Neural cell (in vitro differentiated cells): Measurements from ENCODE around the gene KRTAP10-11. TPM values are rescaled to one million over a fixed set of nuclear protein-coding genes. Genes with fewer than 3 reads are reported as not detected.
"Not testable (repeated sequence)": the region's sequence is repeated elsewhere in the genome, so short reads cannot be mapped to it uniquely, and the experiment has no call there.

Experiments
- H2AFZ ChIP-seq: fragments of 200-600, 300-800 bp; sonication (generic), shearing (Covaris generic); 2 replicates; pipeline ENCODE4 v1.6.0; 2014; ENCODE audit warnings: low read depth, mild to moderate bottlenecking, antibody characterized with exemption, low read length, moderate library complexity
- H3F3A ChIP-seq: fragments of 200-600 bp; shearing (Covaris generic); 2 replicates; pipeline ENCODE4 v1.6.1; 2016; ENCODE audit warnings: mild to moderate bottlenecking, moderate library complexity, mixed read lengths, antibody characterized with exemption, low read length; ENCODE audit not compliant: insufficient read depth, poor library complexity, severe bottlenecking
- H3K27ac ChIP-seq: fragments of 200-600, 300-800 bp; sonication (generic), shearing (Covaris generic); 2 replicates; pipeline ENCODE4 v1.5.1; 2014; ENCODE audit warnings: mild to moderate bottlenecking, low read length, moderate library complexity
- H3K27me3 ChIP-seq: fragments of 300-800, 200-600 bp; sonication (generic), shearing (Covaris generic); 2 replicates; pipeline ENCODE4 v1.6.0; 2014; ENCODE audit warnings: mild to moderate bottlenecking, low read depth, low read length, moderate library complexity; ENCODE audit not compliant: insufficient read depth
- H3K36me3 ChIP-seq: fragments of 300-800, 200-600 bp; sonication (generic), shearing (Covaris generic); 2 replicates; pipeline ENCODE4 v1.5.1; 2014; ENCODE audit warnings: mild to moderate bottlenecking, antibody characterized with exemption, low read length, moderate library complexity; ENCODE audit not compliant: insufficient read depth
- H3K4me2 ChIP-seq: fragments of 300-800, 200-600 bp; sonication (generic), shearing (Covaris generic); 2 replicates; pipeline ENCODE4 v1.6.0; 2014; ENCODE audit warnings: mild to moderate bottlenecking, low read length
- H3K4me3 ChIP-seq: fragments of 300-800, 200-600 bp; sonication (generic), shearing (Covaris generic); 2 replicates; pipeline ENCODE4 v1.5.1; 2014; ENCODE audit warnings: mild to moderate bottlenecking, low read length, moderate library complexity
- H3K79me2 ChIP-seq: fragments of 200-600 bp; shearing (Covaris generic); replicated peaks from 2 replicates; pipeline ENCODE4 v1.6.0; 2014; ENCODE audit warnings: mild to moderate bottlenecking, low read length, moderate library complexity; ENCODE audit not compliant: insufficient read depth
- H3K9ac ChIP-seq: fragments of 300-800, 200-600 bp; sonication (generic), shearing (Covaris generic); 2 replicates; pipeline ENCODE4 v1.6.1; 2016; ENCODE audit warnings: mild to moderate bottlenecking, low read length, mixed read lengths
- H3K9me2 ChIP-seq: fragments of 200-600 bp; shearing (Covaris generic); 2 replicates; pipeline ENCODE4 v1.6.1; 2016; ENCODE audit warnings: mild to moderate bottlenecking, low read length, mixed read lengths; ENCODE audit not compliant: insufficient read depth
- H3K9me3 ChIP-seq: fragments of 200-600, 300-800 bp; sonication (generic), shearing (Covaris generic); 2 replicates; pipeline ENCODE4 v1.6.1; 2016; ENCODE audit warnings: mild to moderate bottlenecking, mixed run types, low read length, moderate library complexity, mixed read lengths
- H4K20me1 ChIP-seq: fragments of 200-600 bp; shearing (Covaris generic); 2 replicates; pipeline ENCODE4 v1.6.1; 2016; ENCODE audit warnings: mild to moderate bottlenecking, mixed run types; ENCODE audit not compliant: insufficient read depth
- CTCF ChIP-seq: fragments of 450-650 bp; IDR thresholded peaks from 2 replicates; pipeline ENCODE4 v1.5.1; 2014; ENCODE audit warnings: antibody characterized with exemption, mild to moderate bottlenecking, moderate library complexity; ENCODE audit not compliant: poor library complexity, severe bottlenecking
- EP300 ChIP-seq: fragments of 450-650 bp; conservative IDR thresholded peaks from 2 replicates; pipeline ENCODE4 v1.6.1; 2014; ENCODE audit warnings: antibody characterized with exemption, mild to moderate bottlenecking, moderate library complexity; ENCODE audit not compliant: poor library complexity, severe bottlenecking
- EZH2 ChIP-seq: fragments of 200-600, 300-800 bp; shearing (Covaris generic), sonication (generic); IDR thresholded peaks from 2 replicates; pipeline ENCODE4 v1.6.1; 2014; ENCODE audit warnings: antibody characterized with exemption, low read length, borderline replicate concordance, mild to moderate bottlenecking; ENCODE audit not compliant: insufficient read depth, poor library complexity, severe bottlenecking
- MXI1 ChIP-seq: fragments of 450-650 bp; conservative IDR thresholded peaks from 2 replicates; pipeline ENCODE4 v1.6.1; 2014; ENCODE audit warnings: antibody characterized with exemption, mild to moderate bottlenecking; ENCODE audit not compliant: poor library complexity, severe bottlenecking
- POLR2AphosphoS5 ChIP-seq: IDR thresholded peaks from 2 replicates; pipeline ENCODE4 v1.6.1; 2012
- RAD21 ChIP-seq: fragments of 450-650 bp; conservative IDR thresholded peaks from 2 replicates; pipeline ENCODE4 v1.6.1; 2014; ENCODE audit warnings: antibody characterized with exemption, mild to moderate bottlenecking, moderate library complexity
- REST ChIP-seq: IDR thresholded peaks from 2 replicates; pipeline ENCODE4 v1.6.1; 2012; ENCODE audit warnings: borderline replicate concordance
- SMC3 ChIP-seq: fragments of 450-650 bp; conservative IDR thresholded peaks from 2 replicates; pipeline ENCODE4 v1.6.1; 2014; ENCODE audit warnings: antibody characterized with exemption, mild to moderate bottlenecking, moderate library complexity; ENCODE audit not compliant: poor library complexity
- TAF1 ChIP-seq: IDR thresholded peaks from 2 replicates; pipeline ENCODE4 v1.6.1; 2012; ENCODE audit warnings: low read depth
- polyA plus RNA-seq: library from polyadenylated mRNA; depleted of rRNA; stranded (reverse); fragments of >200 nt; gene quantifications from 2 replicates; pipeline ENCODE4 v1.2.3, GENCODE V29; 2014

KRTAP10-11 gene
- polyA plus RNA-seq, 1 donor from 2014 or later = not detected

GRCh38 chr21:44658541-44658910 is 12.3 kb downstream of the KRTAP10-11 start:
- Histone ChIP-seq H3K4me2 (no peak overlapping the region), H2AFZ (no peak overlapping the region), H3K79me2 (no peaks in the 10 kb centered on the region), H4K20me1 (no peaks in the 10 kb centered on the region), H3K4me3 (no peak overlapping the region), H3K9me3 (no peaks in the 10 kb centered on the region), H3K36me3 (no peaks in the 10 kb centered on the region), H3K27me3 (no peaks in the 10 kb centered on the region), H3K27ac (no peak overlapping the region), H3F3A (no peaks in the 10 kb centered on the region), H3K9ac (no peak overlapping the region), H3K9me2 (no peaks in the 10 kb centered on the region)
- TF ChIP-seq POLR2AphosphoS5 (no peak), TAF1 (no peak), SMC3 (no peak), EZH2 (no peak), MXI1 (no peak), CTCF (no peak), REST (no peak), RAD21 (no peak), EP300 (no peak)

GRCh38 chr21:44658913-44659595 is 12.8 kb downstream of the KRTAP10-11 start:
- Histone ChIP-seq H3K27me3 (no peaks in the 10 kb centered on the region), H3K79me2 (no peaks in the 10 kb centered on the region), H3K4me2 (no peak overlapping the region), H3K4me3 (no peak overlapping the region), H3K27ac (no peak overlapping the region), H4K20me1 (no peaks in the 10 kb centered on the region), H3K9me3 (no peaks in the 10 kb centered on the region), H3K36me3 (no peaks in the 10 kb centered on the region), H3K9me2 (no peaks in the 10 kb centered on the region), H3F3A (no peaks in the 10 kb centered on the region), H2AFZ (no peak overlapping the region), H3K9ac (no peak overlapping the region)
- TF ChIP-seq POLR2AphosphoS5 (no peak), EP300 (no peak), MXI1 (no peak), REST (no peak), RAD21 (no peak), CTCF (no peak), SMC3 (no peak), TAF1 (no peak), EZH2 (no peak)

- not testable (repeated sequence) for H3K27ac ChIP-seq, H3K27me3 ChIP-seq, H3K4me3 ChIP-seq, H3K36me3 ChIP-seq, H4K20me1 ChIP-seq, H3F3A ChIP-seq, H3K9ac ChIP-seq, H3K79me2 ChIP-seq, H3K9me2 ChIP-seq, H3K9me3 ChIP-seq, H3K4me2 ChIP-seq, H2AFZ ChIP-seq
These were observed 15.4 kb downstream of the KRTAP10-11 start for GRCh38 chr21:44661567-44661966.
